HL-60 (cell line): ENCODE measurements around the gene SLC41A3.

Experiments used
- GABPA ChIP-seq: IDR thresholded peaks from 2 replicates; pipeline ENCODE4 v1.6.1; 2012; ENCODE audit warnings: low read depth
- POLR2AphosphoS5 ChIP-seq: IDR thresholded peaks from 2 replicates; pipeline ENCODE4 v1.6.1; 2012; ENCODE audit warnings: low read depth
- REST ChIP-seq: IDR thresholded peaks from 2 replicates; pipeline ENCODE4 v1.6.1; 2012; ENCODE audit warnings: low read depth; ENCODE audit not compliant: insufficient replicate concordance
- SPI1 ChIP-seq: IDR thresholded peaks from 2 replicates; pipeline ENCODE4 v1.6.1; 2012; ENCODE audit warnings: low read depth, mild to moderate bottlenecking, borderline replicate concordance
- TF ChIP-seq, protein P1 (sequence below): IDR thresholded peaks from one replicate; pipeline ENCODE4 v1.5.1; 2011; ENCODE audit warnings: low read length, control low read depth, inconsistent platforms; ENCODE audit not compliant: insufficient read depth

- TF ChIP-seq POLR2AphosphoS5 (no peak), REST (no peak), GABPA (no peak), SPI1 (no peak)
- TF ChIP-seq, protein P1, sequence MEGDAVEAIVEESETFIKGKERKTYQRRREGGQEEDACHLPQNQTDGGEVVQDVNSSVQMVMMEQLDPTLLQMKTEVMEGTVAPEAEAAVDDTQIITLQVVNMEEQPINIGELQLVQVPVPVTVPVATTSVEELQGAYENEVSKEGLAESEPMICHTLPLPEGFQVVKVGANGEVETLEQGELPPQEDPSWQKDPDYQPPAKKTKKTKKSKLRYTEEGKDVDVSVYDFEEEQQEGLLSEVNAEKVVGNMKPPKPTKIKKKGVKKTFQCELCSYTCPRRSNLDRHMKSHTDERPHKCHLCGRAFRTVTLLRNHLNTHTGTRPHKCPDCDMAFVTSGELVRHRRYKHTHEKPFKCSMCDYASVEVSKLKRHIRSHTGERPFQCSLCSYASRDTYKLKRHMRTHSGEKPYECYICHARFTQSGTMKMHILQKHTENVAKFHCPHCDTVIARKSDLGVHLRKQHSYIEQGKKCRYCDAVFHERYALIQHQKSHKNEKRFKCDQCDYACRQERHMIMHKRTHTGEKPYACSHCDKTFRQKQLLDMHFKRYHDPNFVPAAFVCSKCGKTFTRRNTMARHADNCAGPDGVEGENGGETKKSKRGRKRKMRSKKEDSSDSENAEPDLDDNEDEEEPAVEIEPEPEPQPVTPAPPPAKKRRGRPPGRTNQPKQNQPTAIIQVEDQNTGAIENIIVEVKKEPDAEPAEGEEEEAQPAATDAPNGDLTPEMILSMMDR, result no peak
Observed at GRCh38 chr3:126132751-126133511, 49.0 kb upstream of the SLC41A3 start.
